Duodenal mucosa (tissue), 2 donors: ENCODE measurements around the gene MCTP2.

Experiments used
- H3K27ac ChIP-seq: one replicate; pipeline ENCODE4 v1.7.0; 2013; ENCODE audit warnings: low read depth, low read length
- H3K27me3 ChIP-seq, 2 donors: one replicate each; pipeline ENCODE4 v1.7.0; 2013; ENCODE audit warnings: low read length in 2 of 2, control low read depth in 1 of 2; ENCODE audit not compliant: insufficient read depth in 2 of 2, control insufficient read depth in 1 of 2
- H3K36me3 ChIP-seq, 2 donors: one replicate each; pipeline ENCODE4 v1.7.0; 2013; ENCODE audit warnings: low read length in 2 of 2, control low read depth in 1 of 2; ENCODE audit not compliant: insufficient read depth in 2 of 2, control insufficient read depth in 1 of 2
- H3K4me1 ChIP-seq, 2 donors: one replicate each; pipeline ENCODE4 v1.7.0; 2013; ENCODE audit warnings: low read length in 2 of 2, control low read depth in 1 of 2; ENCODE audit not compliant: insufficient read depth in 2 of 2, control insufficient read depth in 1 of 2
- H3K4me3 ChIP-seq, 2 donors: one replicate each; pipeline ENCODE4 v1.7.0; 2013; ENCODE audit warnings: low read length in 2 of 2, low read depth in 1 of 2
- H3K9ac ChIP-seq, 2 donors: one replicate each; pipeline ENCODE4 v1.7.0; 2013; ENCODE audit warnings: low read length in 2 of 2, low read depth in 1 of 2
- H3K9me3 ChIP-seq, 2 donors: one replicate each; pipeline ENCODE4 v1.7.0; 2013; ENCODE audit warnings: low read length in 2 of 2, control low read depth in 1 of 2; ENCODE audit not compliant: control insufficient read depth in 1 of 2

Gene MCTP2

DNA sequence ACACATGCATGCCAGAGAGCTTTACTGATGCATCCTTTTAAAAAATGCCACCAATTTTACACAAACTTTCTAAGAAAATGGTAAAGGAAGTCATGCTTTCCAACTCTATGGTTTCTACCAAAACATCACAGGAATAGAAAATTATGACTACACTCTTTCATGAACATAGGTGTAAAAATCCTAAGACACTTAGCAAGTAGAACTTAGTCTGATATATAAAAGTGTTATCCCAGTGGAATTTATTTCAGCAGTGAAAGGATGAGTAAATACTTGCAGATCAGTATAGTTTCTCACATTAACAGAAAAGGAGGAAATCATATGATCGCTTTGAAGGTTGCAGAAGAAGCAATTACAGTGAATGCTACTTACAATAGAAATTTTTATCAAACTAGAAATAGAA, 43.4 kb downstream of the MCTP2 start:
- H3K9me3 ChIP-seq: no peaks in the 10 kb centered on the region
- H3K4me1 ChIP-seq: peaks cover 12 to 26% of the 10 kb centered on the region in 2 donors

DNA sequence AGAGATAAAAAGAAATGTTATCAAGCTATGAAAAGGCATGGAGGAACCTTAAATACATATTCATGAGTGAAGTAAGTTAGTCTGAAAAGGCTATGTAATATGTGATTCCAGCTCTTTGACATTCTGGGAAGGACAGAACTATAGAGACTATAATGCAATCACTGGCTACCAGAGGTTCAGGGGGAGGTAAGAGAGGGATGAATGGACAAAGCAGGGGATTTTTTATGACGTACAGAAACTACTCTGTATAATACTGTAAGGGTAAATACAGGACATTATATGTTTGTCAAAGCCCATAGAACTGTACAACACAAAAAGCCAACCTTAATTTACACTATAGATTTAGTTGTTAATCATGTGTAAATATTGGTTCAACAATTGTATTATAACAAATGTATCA, 46.1 kb downstream of the MCTP2 start:
- H3K36me3 ChIP-seq: no peaks in the 10 kb centered on the region
- no peak overlapping the region for H3K9ac ChIP-seq
- no peak overlapping the region for H3K4me3 ChIP-seq
- no peaks in the 10 kb centered on the region for H3K27me3 ChIP-seq
- peaks cover 4 to 5% of the 10 kb centered on the region in 2 donors for H3K4me1 ChIP-seq
- peaks cover 0 to 2% of the 10 kb centered on the region in 2 donors for H3K9me3 ChIP-seq
- no peak overlapping the region for H3K27ac ChIP-seq

More for the DNA sequence above, 43.4 kb downstream of the MCTP2 start:
- Histone ChIP-seq H3K36me3 (no peaks in the 10 kb centered on the region), H3K27me3 (no peaks in the 10 kb centered on the region), H3K27ac (no peak overlapping the region), H3K4me3 (no peak overlapping the region), H3K9ac (no peak overlapping the region)

DNA sequence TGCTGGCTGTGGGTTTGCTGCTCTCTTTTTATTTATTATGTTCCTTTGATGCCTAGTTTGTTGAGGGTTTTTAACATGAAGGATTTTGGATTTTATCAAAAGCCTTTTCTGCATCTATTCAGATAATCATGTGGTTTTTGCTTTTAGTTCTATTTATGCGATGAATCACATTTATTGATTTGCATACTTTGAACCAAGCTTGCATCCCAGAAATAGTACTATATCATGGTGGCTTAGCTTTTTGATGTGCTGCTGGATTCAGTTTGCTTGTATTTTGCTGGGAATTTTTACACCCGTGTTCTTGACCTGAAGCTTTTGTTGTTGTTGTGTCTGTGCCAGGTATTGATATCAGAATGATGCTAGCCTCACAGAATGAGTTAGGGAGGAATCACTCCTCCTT, 48.4 kb downstream of the MCTP2 start:
- H3K9ac ChIP-seq: no peak overlapping the region
- H3K9me3 ChIP-seq: peaks cover 0 to 2% of the 10 kb centered on the region in 2 donors
- H3K4me1 ChIP-seq: no peaks in the 10 kb centered on the region
- H3K36me3 ChIP-seq: no peaks in the 10 kb centered on the region
- H3K27ac ChIP-seq: no peak overlapping the region
- no peak overlapping the region for H3K4me3 ChIP-seq
- H3K27me3 ChIP-seq: no peaks in the 10 kb centered on the region

DNA sequence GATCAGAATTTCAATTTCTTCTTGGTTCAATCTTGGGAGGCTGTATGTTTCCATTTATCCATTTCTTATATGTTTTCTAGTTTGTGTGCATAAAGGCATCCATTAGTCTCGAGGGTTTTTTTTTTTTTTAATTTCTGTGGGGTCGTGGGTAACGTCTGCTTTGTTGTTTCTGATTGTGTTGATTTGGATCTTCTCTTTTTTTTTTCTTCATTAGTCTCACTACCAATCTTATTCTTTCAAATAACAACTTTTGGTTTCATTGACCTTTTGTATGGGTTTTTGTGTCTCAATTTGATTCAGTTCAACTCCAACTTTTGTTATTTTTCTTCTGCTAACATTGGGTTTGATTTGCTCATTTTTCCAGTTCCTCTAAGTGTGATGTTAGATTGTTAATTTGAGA, 48.9 kb downstream of the MCTP2 start:
- H3K36me3 ChIP-seq: no peaks in the 10 kb centered on the region

DNA sequence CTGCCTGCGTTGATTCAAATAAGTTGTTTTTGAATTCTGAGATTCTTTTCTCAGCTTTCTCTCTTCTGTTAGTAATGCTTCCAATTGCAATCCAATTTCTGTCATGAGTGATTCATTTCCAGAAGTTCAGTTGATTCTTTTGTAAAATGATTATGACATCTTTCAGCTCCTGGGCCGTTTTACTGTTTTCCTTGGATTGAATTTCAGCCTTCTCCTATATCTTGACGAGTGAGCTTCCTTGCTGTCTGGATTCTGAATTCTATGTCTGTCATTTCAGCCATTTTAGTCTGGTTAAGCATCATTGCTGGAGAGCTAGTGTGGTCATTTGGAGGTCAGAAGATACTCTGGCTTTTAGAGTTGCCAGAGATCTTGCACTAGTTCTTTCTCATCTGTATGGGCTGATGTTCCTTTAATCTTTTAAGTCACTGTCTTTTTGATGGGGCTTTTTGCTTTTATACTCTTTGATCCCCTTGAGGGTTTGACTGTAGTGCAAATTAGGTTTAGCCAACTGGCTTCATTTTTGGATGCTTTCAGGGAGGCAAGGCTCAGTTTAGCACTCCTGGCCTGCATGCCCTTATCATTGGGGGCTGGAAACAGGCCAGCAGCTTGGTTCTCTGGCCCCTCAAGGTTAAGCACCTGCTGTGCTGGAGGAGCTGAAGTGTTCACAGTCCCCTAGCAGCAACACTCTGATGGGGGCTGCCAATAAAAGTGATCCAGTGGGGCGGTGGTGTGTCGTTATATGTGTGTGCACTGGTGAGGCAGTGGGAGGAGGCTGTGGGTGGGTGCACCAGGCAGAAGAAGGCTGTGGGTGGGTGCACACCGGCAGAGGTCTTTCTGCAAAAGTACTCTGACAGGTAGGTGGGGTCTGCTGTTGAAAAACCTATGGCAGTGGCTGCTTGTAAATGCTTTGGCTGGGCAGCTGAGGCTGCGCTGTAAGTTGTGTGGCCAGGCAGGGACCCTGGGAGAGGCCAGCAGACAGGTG, 51.2 kb downstream of the MCTP2 start:
- Histone ChIP-seq H3K9ac (no peak overlapping the region), H3K27me3 (no peaks in the 10 kb centered on the region), H3K27ac (no peak overlapping the region), H3K4me3 (no peak overlapping the region), H3K9me3 (peaks cover 0 to 2% of the 10 kb centered on the region in 2 donors), H3K4me1 (peaks cover 0 to 4% of the 10 kb centered on the region in 2 donors), H3K36me3 (no peaks in the 10 kb centered on the region)

More for the DNA sequence above, 48.9 kb downstream of the MCTP2 start:
- Histone ChIP-seq H3K4me1 (no peaks in the 10 kb centered on the region), H3K9me3 (peaks cover 0 to 2% of the 10 kb centered on the region in 2 donors), H3K27ac (no peak overlapping the region), H3K4me3 (no peak overlapping the region), H3K9ac (no peak overlapping the region), H3K27me3 (no peaks in the 10 kb centered on the region)

DNA sequence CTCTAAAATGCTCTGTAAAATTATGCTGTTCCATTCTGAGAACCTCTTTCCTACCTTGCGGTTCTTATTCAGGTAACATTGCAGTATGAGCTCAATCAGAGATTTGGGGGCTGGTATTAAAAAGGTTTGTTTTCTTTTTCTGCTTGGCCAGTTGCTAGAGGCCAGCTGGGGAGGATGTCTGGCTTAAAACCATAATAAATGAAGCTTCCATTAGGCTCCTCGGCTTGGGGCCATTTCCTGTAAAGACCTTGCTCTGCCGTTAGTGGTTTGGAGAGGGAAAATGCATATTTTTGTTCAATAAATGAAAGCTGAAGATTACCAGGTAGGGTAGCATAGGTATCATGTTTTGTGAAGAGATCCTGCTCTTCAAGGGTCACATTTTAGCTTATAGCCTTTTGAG, 55.2 kb downstream of the MCTP2 start:
- Histone ChIP-seq H3K9ac (no peak overlapping the region), H3K36me3 (no peaks in the 10 kb centered on the region), H3K27ac (no peak overlapping the region), H3K4me3 (no peak overlapping the region), H3K9me3 (peaks cover 0 to under 1% of the 10 kb centered on the region in 2 donors), H3K4me1 (peaks cover 4 to 5% of the 10 kb centered on the region in 2 donors), H3K27me3 (no peaks in the 10 kb centered on the region)

DNA sequence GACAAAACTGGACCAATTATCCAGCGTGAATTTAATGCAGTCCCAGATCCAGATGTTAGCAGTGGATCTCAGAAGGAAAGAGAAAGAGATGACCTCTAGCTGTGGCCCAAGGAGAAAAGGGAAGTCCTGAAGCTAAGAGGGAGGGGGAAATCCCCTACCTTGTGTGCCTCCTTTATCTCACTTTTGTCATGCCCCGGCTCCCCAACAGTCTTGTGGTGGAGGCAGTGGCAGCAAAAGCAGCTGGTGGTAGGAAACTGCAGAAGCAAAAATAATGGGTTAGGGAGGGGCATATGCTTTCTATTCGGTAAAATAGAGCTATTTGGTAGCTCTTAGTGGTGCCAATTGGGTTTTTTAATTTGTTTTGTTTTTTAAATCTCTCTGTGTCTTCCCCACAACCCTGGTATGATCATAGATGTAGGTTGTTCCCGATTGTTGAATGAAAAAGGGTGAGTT, 56.5 kb downstream of the MCTP2 start:
- H3K4me1 ChIP-seq: peaks cover 4 to 5% of the 10 kb centered on the region in 2 donors
- peak overlapping the region in 1 of 2 donors; percentile 2 for H3K4me3 ChIP-seq
- no peaks in the 10 kb centered on the region for H3K36me3 ChIP-seq
- H3K9ac ChIP-seq: no peak overlapping the region
- H3K27ac ChIP-seq: no peak overlapping the region
- no peaks in the 10 kb centered on the region for H3K9me3 ChIP-seq
- H3K27me3 ChIP-seq: no peaks in the 10 kb centered on the region

DNA sequence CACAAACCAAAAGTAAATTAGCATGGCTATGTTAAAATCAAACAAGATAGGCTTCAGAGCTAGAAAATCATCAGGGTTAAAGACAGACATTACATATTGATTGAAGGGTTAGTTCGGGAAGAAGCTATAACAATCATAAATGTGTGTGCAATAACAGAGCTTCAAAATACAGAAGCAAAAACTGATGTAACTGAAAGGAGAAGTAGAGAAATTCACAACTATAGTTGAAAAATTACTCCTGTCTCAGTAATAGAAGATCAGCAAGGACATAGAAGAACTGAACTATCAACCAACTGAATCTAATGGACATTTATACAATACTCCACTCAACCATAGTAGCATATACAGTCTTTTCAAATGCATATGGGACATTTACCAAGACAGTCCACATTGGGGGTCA, 59.4 kb downstream of the MCTP2 start:
- Histone ChIP-seq H3K27ac (no peak overlapping the region), H3K9ac (no peak overlapping the region), H3K4me1 (peaks cover 9 to 17% of the 10 kb centered on the region in 2 donors), H3K27me3 (no peaks in the 10 kb centered on the region), H3K36me3 (no peaks in the 10 kb centered on the region), H3K4me3 (no peak overlapping the region), H3K9me3 (no peaks in the 10 kb centered on the region)

DNA sequence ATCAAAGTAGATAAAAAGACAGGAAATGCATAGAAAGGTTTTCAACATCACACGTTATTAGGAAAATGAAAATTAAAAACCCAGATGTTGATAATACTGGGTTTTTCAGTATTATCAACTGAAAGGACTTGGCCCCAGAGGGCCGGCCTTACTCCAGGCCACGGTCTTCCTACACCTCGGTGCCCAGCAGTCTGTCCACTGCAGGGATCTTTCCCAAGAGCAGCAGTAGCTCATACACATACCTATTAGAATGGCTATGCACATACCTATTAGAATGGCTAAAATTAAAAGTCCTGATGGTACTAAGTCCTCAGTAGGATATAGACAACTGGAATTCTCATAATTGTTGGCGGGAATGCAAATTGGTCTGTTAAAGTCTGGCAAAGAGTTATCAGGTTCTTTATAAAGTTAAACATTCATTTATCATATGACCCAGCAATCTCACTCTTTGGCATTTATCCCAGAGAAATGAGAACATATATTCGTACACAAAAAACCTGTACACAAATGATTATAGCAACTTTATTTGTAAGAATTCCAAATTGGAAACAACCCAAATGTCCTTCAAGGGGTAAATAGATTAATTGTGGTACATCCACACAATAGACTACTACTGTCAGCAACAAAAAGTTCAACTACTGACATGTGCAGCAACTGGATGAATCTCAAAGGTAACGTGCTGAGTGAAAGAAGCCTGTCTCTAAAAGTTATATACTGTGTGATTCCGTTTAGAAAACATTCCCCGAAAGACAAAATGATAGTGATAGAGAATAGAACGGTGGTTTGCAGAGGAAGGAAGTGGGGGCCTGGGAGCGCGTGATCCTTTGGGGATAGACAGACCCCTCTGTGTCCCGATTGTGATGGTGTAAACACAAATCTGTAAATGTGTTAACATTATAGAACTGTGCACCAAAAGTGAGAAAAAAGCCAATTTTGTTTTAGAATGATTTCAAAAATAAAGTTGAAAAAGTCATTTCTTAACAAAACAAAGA, 62.3 kb downstream of the MCTP2 start:
- no peak overlapping the region for H3K9ac ChIP-seq
- H3K36me3 ChIP-seq: no peaks in the 10 kb centered on the region
- H3K27me3 ChIP-seq: no peaks in the 10 kb centered on the region
- peak overlapping the region in 1 of 2 donors; percentile 11 for H3K4me3 ChIP-seq
- H3K9me3 ChIP-seq: no peaks in the 10 kb centered on the region
- peaks cover 5 to 32% of the 10 kb centered on the region in 2 donors for H3K4me1 ChIP-seq
- no peak overlapping the region for H3K27ac ChIP-seq
